Measurements from ENCODE around the gene FAM114A2.

DNA sequence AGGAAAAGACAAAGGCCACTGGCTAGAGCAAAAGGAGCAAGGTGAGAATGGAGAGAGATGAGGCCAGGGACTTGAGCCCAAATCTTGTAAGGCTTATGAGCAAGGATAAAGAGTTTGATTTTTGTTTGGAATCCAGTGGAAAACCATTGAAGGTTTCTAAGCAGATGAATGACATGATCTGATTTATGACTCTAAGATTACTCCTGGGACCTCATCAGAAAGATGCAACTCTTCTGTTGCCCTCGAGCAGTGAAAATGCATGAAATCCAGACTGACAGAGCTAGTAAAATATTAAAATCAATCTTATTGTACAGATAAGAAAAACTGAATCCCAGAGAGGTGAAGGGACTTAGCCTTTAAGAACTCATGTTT is 734 bp upstream of the FAM114A2 start:
- TF ChIP-seq, protein P1, sequence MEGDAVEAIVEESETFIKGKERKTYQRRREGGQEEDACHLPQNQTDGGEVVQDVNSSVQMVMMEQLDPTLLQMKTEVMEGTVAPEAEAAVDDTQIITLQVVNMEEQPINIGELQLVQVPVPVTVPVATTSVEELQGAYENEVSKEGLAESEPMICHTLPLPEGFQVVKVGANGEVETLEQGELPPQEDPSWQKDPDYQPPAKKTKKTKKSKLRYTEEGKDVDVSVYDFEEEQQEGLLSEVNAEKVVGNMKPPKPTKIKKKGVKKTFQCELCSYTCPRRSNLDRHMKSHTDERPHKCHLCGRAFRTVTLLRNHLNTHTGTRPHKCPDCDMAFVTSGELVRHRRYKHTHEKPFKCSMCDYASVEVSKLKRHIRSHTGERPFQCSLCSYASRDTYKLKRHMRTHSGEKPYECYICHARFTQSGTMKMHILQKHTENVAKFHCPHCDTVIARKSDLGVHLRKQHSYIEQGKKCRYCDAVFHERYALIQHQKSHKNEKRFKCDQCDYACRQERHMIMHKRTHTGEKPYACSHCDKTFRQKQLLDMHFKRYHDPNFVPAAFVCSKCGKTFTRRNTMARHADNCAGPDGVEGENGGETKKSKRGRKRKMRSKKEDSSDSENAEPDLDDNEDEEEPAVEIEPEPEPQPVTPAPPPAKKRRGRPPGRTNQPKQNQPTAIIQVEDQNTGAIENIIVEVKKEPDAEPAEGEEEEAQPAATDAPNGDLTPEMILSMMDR (IDR thresholded peaks at IDR 0.05), result no peak
- no peak for TF ChIP-seq POLR2A (IDR thresholded peaks at IDR 0.05)

All from suprapubic skin (tissue), 3 donors.